ENCODE results near the gene MTHFD1L. TPM values are rescaled to one million over a fixed set of nuclear protein-coding genes. Genes with fewer than 3 reads are reported as not detected.

Gene MTHFD1L
- polyA plus RNA-seq, 3 donors: 16.6 to 19.6 (median 16.8) TPM

GRCh38 chr6:150891888-150892485 is 26.5 kb downstream of the MTHFD1L start:
- DNase-seq (ENCODE audit: extremely low read depth in 1 of 11, low read depth in 9 of 11, low spot score in 4 of 11): peak; percentile 68 to 88 (median 78)

GRCh38 chr6:150894191-150894744 is 28.8 kb downstream of the MTHFD1L start:
- DNase-seq (ENCODE audit: extremely low read depth in 1 of 11, low read depth in 9 of 11, low spot score in 4 of 11): no peak

- no peak for DNase-seq (ENCODE audit: extremely low read depth in 1 of 11, low read depth in 9 of 11, low spot score in 4 of 11)
These were observed 29.5 kb downstream of the MTHFD1L start for GRCh38 chr6:150894935-150895552.

- DNase-seq (ENCODE audit: extremely low read depth in 1 of 11, low read depth in 9 of 11, low spot score in 4 of 11): no peak
These were observed 30.6 kb downstream of the MTHFD1L start for GRCh38 chr6:150895928-150896632.

GRCh38 chr6:150897400-150897943 is 32.0 kb downstream of the MTHFD1L start:
- DNase-seq (ENCODE audit: extremely low read depth in 1 of 11, low read depth in 9 of 11, low spot score in 4 of 11): no peak

- no peak for DNase-seq (ENCODE audit: extremely low read depth in 1 of 11, low read depth in 9 of 11, low spot score in 4 of 11)
These were observed 33.1 kb downstream of the MTHFD1L start for GRCh38 chr6:150898399-150899170.

GRCh38 chr6:150899231-150899630 is 33.7 kb downstream of the MTHFD1L start:
- no peak for DNase-seq (ENCODE audit: extremely low read depth in 1 of 11, low read depth in 9 of 11, low spot score in 4 of 11)

- DNase-seq (ENCODE audit: extremely low read depth in 1 of 11, low read depth in 9 of 11, low spot score in 4 of 11): no peak
These were observed 34.5 kb downstream of the MTHFD1L start for GRCh38 chr6:150900049-150900448.

- DNase-seq (ENCODE audit: extremely low read depth in 1 of 11, low read depth in 9 of 11, low spot score in 4 of 11): no peak
These were observed 36.8 kb downstream of the MTHFD1L start for GRCh38 chr6:150902142-150902776.

GRCh38 chr6:150905769-150906168 is 40.3 kb downstream of the MTHFD1L start:
- DNase-seq (ENCODE audit: extremely low read depth in 1 of 11, low read depth in 9 of 11, low spot score in 4 of 11): no peak

GRCh38 chr6:150906641-150907326 is 41.3 kb downstream of the MTHFD1L start:
- DNase-seq (ENCODE audit: extremely low read depth in 1 of 11, low read depth in 9 of 11, low spot score in 4 of 11): no peak

GRCh38 chr6:150907383-150907782 is 41.9 kb downstream of the MTHFD1L start:
- DNase-seq (ENCODE audit: extremely low read depth in 1 of 11, low read depth in 9 of 11, low spot score in 4 of 11): no peak

- DNase-seq (ENCODE audit: extremely low read depth in 1 of 11, low read depth in 9 of 11, low spot score in 4 of 11): no peak
These were observed 43.4 kb downstream of the MTHFD1L start for GRCh38 chr6:150908901-150909300.

GRCh38 chr6:150910561-150910960 is 45.1 kb downstream of the MTHFD1L start:
- no peak for DNase-seq (ENCODE audit: extremely low read depth in 1 of 11, low read depth in 9 of 11, low spot score in 4 of 11)

GRCh38 chr6:150914372-150914771 is 48.9 kb downstream of the MTHFD1L start:
- DNase-seq (ENCODE audit: extremely low read depth in 1 of 11, low read depth in 9 of 11, low spot score in 4 of 11): no peak

- no peak for DNase-seq (ENCODE audit: extremely low read depth in 1 of 11, low read depth in 9 of 11, low spot score in 4 of 11)
These were observed 49.8 kb downstream of the MTHFD1L start for GRCh38 chr6:150915131-150915879.

- DNase-seq (ENCODE audit: extremely low read depth in 1 of 11, low read depth in 9 of 11, low spot score in 4 of 11): no peak
These were observed 50.4 kb downstream of the MTHFD1L start for GRCh38 chr6:150915880-150916265.
